HL-60 (cell line): ENCODE results near the gene ITGA4.

Experiments
- DNase-seq, 2 experiments: peaks; one replicate each; pipeline ENCODE4 v3.0.0-alpha.2; 2010 to 2020; ENCODE audit warnings: low read depth in 1 of 2, low spot score in 1 of 2
- H3K27ac ChIP-seq: fragments of 250-450 bp; sonication (Bioruptor Pico); replicated peaks from 2 replicates; pipeline ENCODE4 v1.5.1; 2020; ENCODE audit warnings: mild to moderate bottlenecking, moderate library complexity
- H3K27me3 ChIP-seq: fragments of 250-450 bp; sonication (Bioruptor Pico); 2 replicates; pipeline ENCODE4 v1.5.1; 2021; ENCODE audit warnings: mild to moderate bottlenecking, moderate library complexity; ENCODE audit not compliant: insufficient read depth, poor library complexity, severe bottlenecking
- H3K4me3 ChIP-seq: replicated peaks from 2 replicates; pipeline ENCODE4 v1.5.1; 2011; ENCODE audit warnings: mild to moderate bottlenecking, control low read depth, low read length; ENCODE audit not compliant: insufficient read depth
- GABPA ChIP-seq: IDR thresholded peaks from 2 replicates; pipeline ENCODE4 v1.6.1; 2012; ENCODE audit warnings: low read depth
- POLR2AphosphoS5 ChIP-seq: IDR thresholded peaks from 2 replicates; pipeline ENCODE4 v1.6.1; 2012; ENCODE audit warnings: low read depth
- REST ChIP-seq: IDR thresholded peaks from 2 replicates; pipeline ENCODE4 v1.6.1; 2012; ENCODE audit warnings: low read depth; ENCODE audit not compliant: insufficient replicate concordance
- SPI1 ChIP-seq: IDR thresholded peaks from 2 replicates; pipeline ENCODE4 v1.6.1; 2012; ENCODE audit warnings: low read depth, mild to moderate bottlenecking, borderline replicate concordance
- TF ChIP-seq, protein P1 (sequence below): IDR thresholded peaks from one replicate; pipeline ENCODE4 v1.5.1; 2011; ENCODE audit warnings: low read length, control low read depth, inconsistent platforms; ENCODE audit not compliant: insufficient read depth

The ITGA4 gene

GRCh38 chr2:181542170-181542569 is 85.0 kb downstream of the ITGA4 start:
- no peak for DNase-seq
- Histone ChIP-seq H3K27ac (no peak overlapping the region), H3K4me3 (no peak overlapping the region), H3K27me3 (no peaks in the 10 kb centered on the region)
- TF ChIP-seq REST: no peak
- TF ChIP-seq, protein P1, sequence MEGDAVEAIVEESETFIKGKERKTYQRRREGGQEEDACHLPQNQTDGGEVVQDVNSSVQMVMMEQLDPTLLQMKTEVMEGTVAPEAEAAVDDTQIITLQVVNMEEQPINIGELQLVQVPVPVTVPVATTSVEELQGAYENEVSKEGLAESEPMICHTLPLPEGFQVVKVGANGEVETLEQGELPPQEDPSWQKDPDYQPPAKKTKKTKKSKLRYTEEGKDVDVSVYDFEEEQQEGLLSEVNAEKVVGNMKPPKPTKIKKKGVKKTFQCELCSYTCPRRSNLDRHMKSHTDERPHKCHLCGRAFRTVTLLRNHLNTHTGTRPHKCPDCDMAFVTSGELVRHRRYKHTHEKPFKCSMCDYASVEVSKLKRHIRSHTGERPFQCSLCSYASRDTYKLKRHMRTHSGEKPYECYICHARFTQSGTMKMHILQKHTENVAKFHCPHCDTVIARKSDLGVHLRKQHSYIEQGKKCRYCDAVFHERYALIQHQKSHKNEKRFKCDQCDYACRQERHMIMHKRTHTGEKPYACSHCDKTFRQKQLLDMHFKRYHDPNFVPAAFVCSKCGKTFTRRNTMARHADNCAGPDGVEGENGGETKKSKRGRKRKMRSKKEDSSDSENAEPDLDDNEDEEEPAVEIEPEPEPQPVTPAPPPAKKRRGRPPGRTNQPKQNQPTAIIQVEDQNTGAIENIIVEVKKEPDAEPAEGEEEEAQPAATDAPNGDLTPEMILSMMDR: no peak
- TF ChIP-seq POLR2AphosphoS5: no peak
- no peak for TF ChIP-seq SPI1

DNA sequence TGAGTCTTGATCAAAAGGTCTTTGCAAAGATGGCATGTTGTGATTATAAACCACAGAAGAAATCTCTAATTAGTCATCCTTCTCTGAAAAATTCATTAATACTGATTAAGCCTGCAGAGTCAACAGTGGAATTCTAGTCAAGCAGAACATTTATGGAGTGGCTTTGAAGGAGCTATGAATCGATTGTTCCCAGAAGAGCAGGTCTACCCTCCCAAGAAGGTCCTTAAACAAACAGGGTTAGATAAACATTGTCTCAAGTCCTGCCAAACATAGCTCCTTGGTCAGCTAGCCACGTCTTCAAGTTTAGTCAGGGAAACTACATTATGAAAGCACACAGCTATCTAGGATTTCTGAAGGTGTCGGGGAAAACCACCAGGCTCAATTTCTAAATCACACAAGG is 88.9 kb downstream of the ITGA4 start:
- Histone ChIP-seq H3K4me3 (no peak overlapping the region), H3K27ac (no peak overlapping the region), H3K27me3 (no peaks in the 10 kb centered on the region)
- no peak for DNase-seq
- TF ChIP-seq GABPA: no peak
- TF ChIP-seq, protein P1: no peak
- TF ChIP-seq REST: no peak
- no peak for TF ChIP-seq POLR2AphosphoS5
- no peak for TF ChIP-seq SPI1

DNA sequence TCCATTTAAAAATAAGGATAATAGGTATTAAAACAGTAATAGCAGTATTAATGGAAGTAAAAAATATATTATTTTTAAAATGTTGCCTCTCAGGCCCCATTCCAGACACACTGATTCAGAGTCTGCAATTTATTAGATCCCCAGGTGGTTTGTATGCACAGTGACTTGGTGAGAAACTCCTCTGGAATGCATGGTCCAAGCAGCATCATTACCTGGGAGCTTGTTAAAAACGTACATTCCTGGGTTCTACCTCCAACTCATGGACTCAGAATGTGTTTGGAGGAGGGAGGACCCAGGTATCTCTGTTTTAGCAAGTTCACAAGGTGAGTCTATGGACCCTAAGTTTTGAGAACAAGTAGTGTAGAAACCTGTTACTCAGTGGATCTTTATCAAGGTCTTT is 95.6 kb downstream of the ITGA4 start:
- Histone ChIP-seq H3K4me3 (no peak overlapping the region), H3K27me3 (no peaks in the 10 kb centered on the region), H3K27ac (no peak overlapping the region)
- no peak for DNase-seq
- no peak for TF ChIP-seq POLR2AphosphoS5
- TF ChIP-seq, protein P1: no peak
- TF ChIP-seq GABPA: no peak
- TF ChIP-seq SPI1: no peak
- no peak for TF ChIP-seq REST
